ENCODE data around the gene CCDC14.

DNA sequence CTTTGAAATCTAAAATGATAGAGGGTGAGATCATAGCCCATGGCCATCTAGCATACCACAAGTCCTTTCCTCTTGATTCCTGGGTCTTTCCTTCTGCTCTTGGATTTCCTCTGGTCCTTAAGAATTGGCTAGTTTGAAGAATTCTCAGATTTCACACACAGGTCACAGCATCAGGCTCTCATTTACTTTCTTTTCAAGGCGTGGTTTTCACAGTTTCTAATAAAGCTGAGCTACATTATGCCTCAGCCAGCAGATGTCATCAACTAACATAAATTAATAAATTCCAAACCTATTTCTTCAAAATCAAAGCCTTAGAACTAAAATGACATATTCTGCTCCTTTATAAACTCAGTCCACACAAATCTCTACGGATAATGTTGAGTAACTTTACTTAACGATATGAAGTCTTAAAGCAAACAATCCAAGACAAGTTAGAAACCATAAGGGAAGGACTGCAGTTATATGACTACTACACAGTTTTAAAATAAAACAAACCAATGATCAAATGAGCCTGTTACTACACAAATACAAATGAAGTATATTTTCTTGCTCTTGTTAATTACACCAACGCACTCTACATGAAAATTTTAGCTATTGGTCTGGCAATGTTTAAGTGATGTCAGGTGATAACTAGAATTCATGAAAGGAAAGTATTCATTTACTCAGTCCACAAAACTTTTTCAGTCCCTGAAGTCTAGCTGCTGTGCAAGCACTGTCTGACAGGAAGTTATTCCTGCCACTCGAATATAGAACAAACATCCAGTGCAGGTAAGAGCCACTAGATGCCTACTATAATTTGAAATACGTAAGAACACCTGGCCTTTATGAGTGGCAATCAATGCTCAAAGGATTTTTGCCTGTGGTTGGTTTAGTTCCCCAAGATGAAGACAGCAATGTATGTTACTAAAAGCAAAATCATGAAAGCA is 9.2 kb downstream of the CCDC14 start:
- TF ChIP-seq, protein P1, sequence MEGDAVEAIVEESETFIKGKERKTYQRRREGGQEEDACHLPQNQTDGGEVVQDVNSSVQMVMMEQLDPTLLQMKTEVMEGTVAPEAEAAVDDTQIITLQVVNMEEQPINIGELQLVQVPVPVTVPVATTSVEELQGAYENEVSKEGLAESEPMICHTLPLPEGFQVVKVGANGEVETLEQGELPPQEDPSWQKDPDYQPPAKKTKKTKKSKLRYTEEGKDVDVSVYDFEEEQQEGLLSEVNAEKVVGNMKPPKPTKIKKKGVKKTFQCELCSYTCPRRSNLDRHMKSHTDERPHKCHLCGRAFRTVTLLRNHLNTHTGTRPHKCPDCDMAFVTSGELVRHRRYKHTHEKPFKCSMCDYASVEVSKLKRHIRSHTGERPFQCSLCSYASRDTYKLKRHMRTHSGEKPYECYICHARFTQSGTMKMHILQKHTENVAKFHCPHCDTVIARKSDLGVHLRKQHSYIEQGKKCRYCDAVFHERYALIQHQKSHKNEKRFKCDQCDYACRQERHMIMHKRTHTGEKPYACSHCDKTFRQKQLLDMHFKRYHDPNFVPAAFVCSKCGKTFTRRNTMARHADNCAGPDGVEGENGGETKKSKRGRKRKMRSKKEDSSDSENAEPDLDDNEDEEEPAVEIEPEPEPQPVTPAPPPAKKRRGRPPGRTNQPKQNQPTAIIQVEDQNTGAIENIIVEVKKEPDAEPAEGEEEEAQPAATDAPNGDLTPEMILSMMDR (optimal IDR thresholded peaks at IDR 0.05 in 1 of 3, IDR thresholded peaks at IDR 0.05 in 1 of 3, conservative IDR thresholded peaks at IDR 0.05 in 1 of 3; ENCODE audit: extremely low read depth in 1 of 3, insufficient read depth in 2 of 3, low read length in 3 of 3): no peak
- TF ChIP-seq EZH2 (IDR thresholded peaks at IDR 0.05; ENCODE audit: low read length): no peak
